Stomach (tissue), 9 donors: Measurements from ENCODE around the gene LTA4H. TPM values are rescaled to one million over a fixed set of nuclear protein-coding genes. Genes with fewer than 3 reads are reported as not detected.

Experiments
- DNase-seq, 2 donors: peaks; one replicate each; pipeline versions ENCODE4 v3.0.0 to v3.0.0-alpha.2; 2013 to 2019
- H3K27ac ChIP-seq, 5 donors: fragments of 200-600 bp in 4 of 5; sonication (generic) in 4 of 5; one replicate each; pipeline ENCODE4 v1.5.1; 2013 to 2019; ENCODE audit warnings: mild to moderate bottlenecking in 1 of 5, moderate library complexity in 1 of 5
- H3K27me3 ChIP-seq, 3 donors: fragments of 200-600 bp; sonication (generic); one replicate each; pipeline ENCODE4 v1.5.1; 2017 to 2019; ENCODE audit warnings: mixed run types in 1 of 3
- H3K36me3 ChIP-seq, 4 donors: fragments of 200-600 bp; sonication (generic); 1 replicate in 3 of 4; 2 replicates in 1 of 4; pipeline ENCODE4 v1.5.1; 2016 to 2019
- H3K4me1 ChIP-seq, 4 donors: fragments of 200-600 bp; sonication (generic); one replicate each; pipeline ENCODE4 v1.5.1; 2016 to 2019
- H3K4me3 ChIP-seq, 4 donors: fragments of 200-600 bp; sonication (generic) in 3 of 4; one replicate each; pipeline ENCODE4 v1.5.1; 2016 to 2019; ENCODE audit warnings: mild to moderate bottlenecking in 1 of 4
- H3K9me3 ChIP-seq, 4 donors: fragments of 200-600 bp; sonication (generic); one replicate each; pipeline ENCODE4 v1.5.1; 2016 to 2019
- EP300 ChIP-seq: sonication (generic); formaldehyde crosslinking; IDR thresholded peaks from one replicate; pipeline ENCODE4 v1.6.1; 2017; ENCODE audit warnings: antibody characterized with exemption
- POLR2A ChIP-seq, 4 donors: fragments of 450-650 bp; IDR thresholded peaks; one replicate each; pipeline ENCODE4 v1.6.1; 2016; ENCODE audit warnings: antibody characterized with exemption in 4 of 4, control low read depth in 2 of 4, mild to moderate bottlenecking in 1 of 4, moderate library complexity in 1 of 4
- POLR2AphosphoS5 ChIP-seq, 3 donors: sonication (generic); formaldehyde crosslinking; IDR thresholded peaks; one replicate each; pipeline ENCODE4 v1.6.1; 2016; ENCODE audit warnings: antibody characterized with exemption in 3 of 3
- WGBS, 5 donors: extraction: QIAGEN DNeasy Blood & Tissue Kit in 3 of 5; methylation state at CpG; one replicate each; pipeline versions ENCODE4 v1.1.5 to v1.1.7; 2013 to 2018; 5-methylcytosine and 5-hydroxymethylcytosine counted together
- intact Hi-C: fragments of 100-400 bp; cut with DNase I; formaldehyde crosslinking; loops from one replicate; pipeline ENCODE4 v1.15.1; 2023; ENCODE audit warnings: low total_unique reads
- polyA plus RNA-seq, 3 donors: library from polyadenylated mRNA; stranded (reverse); fragments of 200-250 nt; gene quantifications; one replicate each; pipeline ENCODE4 v1.2.3, GENCODE V29; 2013
- total RNA-seq, 5 donors: library from RNA; depleted of rRNA; stranded (reverse); fragments of >200 nt; gene quantifications; one replicate each; pipeline versions ENCODE4 v1.1.0 to v1.2.3, GENCODE V29; 2014 to 2016
- TF ChIP-seq, protein P1 (sequence below), 7 experiments: fragments of 450-650 bp in 4 of 7; fragments of 200-600 bp in 3 of 7; sonication (generic) in 3 of 7; IDR thresholded peaks; one replicate each; pipeline ENCODE4 v1.5.1; 2016 to 2019; ENCODE audit warnings: antibody characterized with exemption in 7 of 7, control low read depth in 2 of 7, mild to moderate bottlenecking in 1 of 7
- donor health status: healthy with polysubstance abuse.
- donor health status: Bipolar disorder and iron deficiency.
- donor health status: healthy.

The LTA4H gene
- total and polyA plus RNA-seq, 8 donors, result 22.6 to 91.5 (median 57.1) TPM

GRCh38 chr12:95993907-95994306 is 41.5 kb downstream of the LTA4H start:
- intact Hi-C loops, result no loop called here
- no peak overlapping the region for H3K27ac ChIP-seq
- no peaks in the 10 kb centered on the region for H3K27me3 ChIP-seq
- H3K4me1 ChIP-seq, result peaks cover 0 to 11% (median 3%) of the 10 kb centered on the region in 4 donors
- no peak overlapping the region for H3K4me3 ChIP-seq
- no peak for DNase-seq
- H3K36me3 ChIP-seq, result peaks cover 0 to 10% (median 0%) of the 10 kb centered on the region in 4 donors
- H3K9me3 ChIP-seq, result no peaks in the 10 kb centered on the region
- TF ChIP-seq, protein P1, sequence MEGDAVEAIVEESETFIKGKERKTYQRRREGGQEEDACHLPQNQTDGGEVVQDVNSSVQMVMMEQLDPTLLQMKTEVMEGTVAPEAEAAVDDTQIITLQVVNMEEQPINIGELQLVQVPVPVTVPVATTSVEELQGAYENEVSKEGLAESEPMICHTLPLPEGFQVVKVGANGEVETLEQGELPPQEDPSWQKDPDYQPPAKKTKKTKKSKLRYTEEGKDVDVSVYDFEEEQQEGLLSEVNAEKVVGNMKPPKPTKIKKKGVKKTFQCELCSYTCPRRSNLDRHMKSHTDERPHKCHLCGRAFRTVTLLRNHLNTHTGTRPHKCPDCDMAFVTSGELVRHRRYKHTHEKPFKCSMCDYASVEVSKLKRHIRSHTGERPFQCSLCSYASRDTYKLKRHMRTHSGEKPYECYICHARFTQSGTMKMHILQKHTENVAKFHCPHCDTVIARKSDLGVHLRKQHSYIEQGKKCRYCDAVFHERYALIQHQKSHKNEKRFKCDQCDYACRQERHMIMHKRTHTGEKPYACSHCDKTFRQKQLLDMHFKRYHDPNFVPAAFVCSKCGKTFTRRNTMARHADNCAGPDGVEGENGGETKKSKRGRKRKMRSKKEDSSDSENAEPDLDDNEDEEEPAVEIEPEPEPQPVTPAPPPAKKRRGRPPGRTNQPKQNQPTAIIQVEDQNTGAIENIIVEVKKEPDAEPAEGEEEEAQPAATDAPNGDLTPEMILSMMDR (IDR thresholded peaks at IDR 0.05), result no peak
- TF ChIP-seq POLR2AphosphoS5 (IDR thresholded peaks at IDR 0.05) (no peak), POLR2A (IDR thresholded peaks at IDR 0.05) (no peak), EP300 (no peak)
- WGBS, 5 donors, result 91 to 97% (median 95%) methylated on average over 7 of the region's 7 CpGs

GRCh38 chr12:95990136-95990535 is 45.3 kb downstream of the LTA4H start:
- Histone ChIP-seq H3K27me3 (no peaks in the 10 kb centered on the region), H3K4me1 (no peaks in the 10 kb centered on the region), H3K9me3 (no peaks in the 10 kb centered on the region), H3K4me3 (no peak overlapping the region), H3K27ac (no peak overlapping the region), H3K36me3 (peaks cover 0 to under 1% (median 0%) of the 10 kb centered on the region in 4 donors)
- no peak for TF ChIP-seq POLR2AphosphoS5 (IDR thresholded peaks at IDR 0.05)
- TF ChIP-seq, protein P1 (IDR thresholded peaks at IDR 0.05), result no peak
- no peak for TF ChIP-seq EP300
- no peak for TF ChIP-seq POLR2A (IDR thresholded peaks at IDR 0.05)
- intact Hi-C loops, result no loop called here
- DNase-seq, result no peak
- 75 to 91% (median 86%) methylated on average over 7 of the region's 7 CpGs for WGBS, 5 donors

DNA sequence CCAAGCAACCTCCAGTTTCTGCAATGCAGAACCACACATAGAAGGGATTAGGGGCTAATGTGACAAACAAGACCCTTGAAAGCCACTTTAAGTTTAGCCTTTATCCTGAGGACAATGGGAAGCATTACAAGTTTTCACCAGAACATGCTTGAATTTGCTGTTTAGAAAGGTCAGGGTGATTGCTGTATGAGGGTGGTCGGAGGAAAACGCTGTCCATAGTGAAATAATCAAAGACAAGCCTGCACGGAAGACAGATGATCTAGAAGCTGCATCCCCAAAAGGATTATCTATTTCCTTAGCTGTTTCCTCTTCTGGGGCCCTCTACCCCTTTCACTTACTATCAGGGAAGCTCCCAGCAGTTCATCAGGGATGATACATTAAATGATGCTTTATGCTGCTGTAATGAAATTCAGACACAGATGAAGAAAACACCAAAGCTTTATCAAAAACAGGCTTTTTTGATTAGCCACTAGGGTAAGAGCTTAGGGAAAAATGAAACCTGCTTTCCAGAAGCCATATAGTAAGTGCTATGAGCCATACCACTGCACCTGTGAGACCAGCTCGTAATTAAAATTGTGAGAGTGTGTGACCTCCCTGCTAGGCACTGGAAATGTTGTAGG is 45.8 kb downstream of the LTA4H start:
- intact Hi-C loops, result no loop called here
- Histone ChIP-seq H3K27ac (no peak overlapping the region), H3K9me3 (no peaks in the 10 kb centered on the region), H3K27me3 (no peaks in the 10 kb centered on the region), H3K4me1 (no peaks in the 10 kb centered on the region), H3K4me3 (no peak overlapping the region), H3K36me3 (no peaks in the 10 kb centered on the region)
- WGBS, 5 donors, result 53 to 77% (median 64%) methylated on average over 4 of the region's 4 CpGs
- no peak for DNase-seq
- TF ChIP-seq, protein P1 (IDR thresholded peaks at IDR 0.05), result no peak
- no peak for TF ChIP-seq EP300
- TF ChIP-seq POLR2A (IDR thresholded peaks at IDR 0.05), result no peak

GRCh38 chr12:95988506-95989275 is 46.7 kb downstream of the LTA4H start:
- no peak for TF ChIP-seq EP300
- TF ChIP-seq, protein P1 (IDR thresholded peaks at IDR 0.05), result no peak
- no peak for TF ChIP-seq POLR2A (IDR thresholded peaks at IDR 0.05)
- TF ChIP-seq POLR2AphosphoS5 (IDR thresholded peaks at IDR 0.05), result no peak

More at GRCh38 chr12:95988506-95989275, 46.7 kb downstream of the LTA4H start:
- 80 to 89% (median 84%) methylated on average over 11 of the region's 11 CpGs for WGBS, 5 donors
- no peaks in the 10 kb centered on the region for H3K27me3 ChIP-seq
- H3K4me3 ChIP-seq, result no peak overlapping the region
- DNase-seq, result no peak
- no peaks in the 10 kb centered on the region for H3K9me3 ChIP-seq
- no peak overlapping the region for H3K27ac ChIP-seq
- intact Hi-C loops, result no loop called here
- H3K36me3 ChIP-seq, result no peaks in the 10 kb centered on the region
- H3K4me1 ChIP-seq, result no peaks in the 10 kb centered on the region
